Astrocyte of the spinal cord (primary cell): Measurements from ENCODE around the gene PID1.

Source experiments
- DNase-seq: peaks from one replicate; pipeline ENCODE4 v3.0.0; 2011; ENCODE audit warnings: low read depth, low spot score
- H3K4me3 ChIP-seq: 2 replicates; pipeline ENCODE4 v1.5.1; 2011; ENCODE audit warnings: low read depth, mild to moderate bottlenecking, low read length, moderate library complexity
- in situ Hi-C: cut with HindIII; loops from 2 replicates; pipeline ENCODE4 v1.10.0; 2017; ENCODE audit warnings: low sequenced_read_pairs
- TF ChIP-seq, protein P1 (sequence below): IDR thresholded peaks from 2 replicates; pipeline ENCODE4 v1.5.1; 2012; ENCODE audit warnings: low read depth, mild to moderate bottlenecking, low read length, inconsistent platforms

PID1 gene

DNA sequence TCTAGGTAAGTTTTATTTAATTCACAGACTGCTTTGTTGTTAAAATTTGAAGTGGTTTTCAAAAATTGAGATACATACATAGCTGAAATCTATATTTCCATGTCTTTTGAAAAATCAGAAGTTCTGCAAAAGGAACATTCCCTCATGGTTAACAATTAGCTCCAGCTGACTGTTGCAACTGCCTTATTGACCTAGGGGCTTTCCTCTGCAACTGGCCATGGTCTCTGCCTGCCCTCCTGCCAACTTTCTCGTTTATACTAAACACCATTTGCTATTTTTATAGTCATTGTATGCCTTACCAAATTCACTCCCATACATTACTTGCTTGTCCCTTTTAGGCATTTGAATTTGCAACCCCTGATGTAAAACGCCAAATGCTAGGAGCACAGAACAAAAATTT, 107.2 kb downstream of the PID1 start:
- TF ChIP-seq, protein P1, sequence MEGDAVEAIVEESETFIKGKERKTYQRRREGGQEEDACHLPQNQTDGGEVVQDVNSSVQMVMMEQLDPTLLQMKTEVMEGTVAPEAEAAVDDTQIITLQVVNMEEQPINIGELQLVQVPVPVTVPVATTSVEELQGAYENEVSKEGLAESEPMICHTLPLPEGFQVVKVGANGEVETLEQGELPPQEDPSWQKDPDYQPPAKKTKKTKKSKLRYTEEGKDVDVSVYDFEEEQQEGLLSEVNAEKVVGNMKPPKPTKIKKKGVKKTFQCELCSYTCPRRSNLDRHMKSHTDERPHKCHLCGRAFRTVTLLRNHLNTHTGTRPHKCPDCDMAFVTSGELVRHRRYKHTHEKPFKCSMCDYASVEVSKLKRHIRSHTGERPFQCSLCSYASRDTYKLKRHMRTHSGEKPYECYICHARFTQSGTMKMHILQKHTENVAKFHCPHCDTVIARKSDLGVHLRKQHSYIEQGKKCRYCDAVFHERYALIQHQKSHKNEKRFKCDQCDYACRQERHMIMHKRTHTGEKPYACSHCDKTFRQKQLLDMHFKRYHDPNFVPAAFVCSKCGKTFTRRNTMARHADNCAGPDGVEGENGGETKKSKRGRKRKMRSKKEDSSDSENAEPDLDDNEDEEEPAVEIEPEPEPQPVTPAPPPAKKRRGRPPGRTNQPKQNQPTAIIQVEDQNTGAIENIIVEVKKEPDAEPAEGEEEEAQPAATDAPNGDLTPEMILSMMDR: no peak
- H3K4me3 ChIP-seq: no peak overlapping the region
- in situ Hi-C loops: no loop called here
- no peak for DNase-seq

DNA sequence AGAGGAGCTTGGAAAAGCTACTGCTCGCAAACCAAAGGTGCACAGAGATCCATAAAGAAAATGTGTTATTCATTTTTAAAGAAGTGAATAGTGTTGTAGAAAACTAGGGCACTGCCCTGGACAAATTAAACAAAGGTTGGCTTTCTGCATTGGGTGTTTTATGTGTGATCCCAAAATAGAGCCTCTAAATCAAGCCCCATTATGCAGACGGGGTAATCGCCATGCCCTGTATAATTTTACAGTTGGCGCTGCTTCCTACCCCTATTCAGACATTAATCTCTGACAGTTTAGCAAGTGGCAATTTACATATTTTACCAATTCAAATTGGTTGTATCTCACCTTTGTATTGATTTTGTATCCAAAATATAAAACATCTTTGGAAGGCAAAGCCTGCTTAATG, 109.1 kb downstream of the PID1 start:
- in situ Hi-C loops: no loop called here
- TF ChIP-seq, protein P1: no peak
- H3K4me3 ChIP-seq: no peak overlapping the region
- DNase-seq: no peak

DNA sequence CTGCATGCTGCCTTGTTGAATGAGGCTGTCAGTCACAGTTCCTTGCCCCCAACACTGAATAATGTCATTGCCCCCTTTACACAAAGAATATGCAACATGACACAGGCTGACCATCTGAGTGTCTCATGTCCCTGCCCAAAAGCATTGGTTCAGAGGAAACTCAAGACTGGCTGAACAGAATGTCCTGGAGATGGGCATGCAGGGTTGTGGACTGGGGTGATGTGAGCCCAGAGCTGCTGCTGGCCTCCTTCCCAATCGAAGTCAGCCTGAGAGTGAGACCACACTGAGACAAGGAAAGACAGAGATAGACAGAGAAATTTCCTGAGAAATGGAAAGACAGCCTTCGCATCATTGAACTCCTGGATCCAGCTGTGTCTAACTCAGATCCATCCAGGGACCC, 110.1 kb downstream of the PID1 start:
- in situ Hi-C loops: no loop called here

DNA sequence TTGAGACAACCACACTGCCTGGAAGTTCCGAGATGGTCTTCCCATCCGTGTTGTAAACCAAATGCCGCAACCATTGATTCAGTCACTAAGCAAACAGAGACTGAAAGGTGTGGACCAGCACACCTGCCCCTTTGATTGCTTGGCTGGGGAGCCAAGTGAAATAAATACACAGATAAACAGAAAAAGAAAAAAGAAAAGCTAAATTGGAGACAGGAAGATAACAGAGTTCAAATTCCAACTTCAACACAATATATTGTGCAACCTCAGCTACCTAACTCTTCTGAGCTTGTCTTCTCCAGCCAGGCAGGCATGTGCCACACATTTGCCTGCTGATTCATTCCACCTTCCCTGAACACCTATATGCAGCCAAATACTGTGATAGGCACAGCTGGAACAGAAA, 110.9 kb downstream of the PID1 start:
- in situ Hi-C loops: no loop called here
- TF ChIP-seq, protein P1: no peak
- no peak overlapping the region for H3K4me3 ChIP-seq
- DNase-seq: no peak

More for the DNA sequence above, 110.1 kb downstream of the PID1 start:
- no peak for DNase-seq
- no peak overlapping the region for H3K4me3 ChIP-seq
- TF ChIP-seq, protein P1: no peak

DNA sequence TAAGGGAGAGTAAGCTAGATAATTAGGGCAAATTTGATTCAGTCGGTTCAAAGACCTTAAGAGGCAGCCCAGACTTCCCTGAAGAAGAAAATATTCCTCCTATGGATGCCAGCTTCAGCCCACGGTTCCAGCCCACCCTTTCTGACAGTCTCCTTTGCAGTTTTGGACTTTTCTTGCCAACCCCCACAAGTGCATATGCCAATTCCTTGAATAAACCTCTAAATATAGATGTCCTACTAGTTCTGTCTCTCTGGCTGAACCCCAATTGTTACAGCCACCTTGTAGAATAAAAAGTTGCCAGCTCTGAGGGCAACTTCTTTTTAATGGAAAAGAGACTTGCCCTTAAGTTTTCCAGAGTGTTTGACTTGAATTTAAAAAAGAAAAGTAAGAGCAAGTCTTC, 111.7 kb downstream of the PID1 start:
- TF ChIP-seq, protein P1: no peak
- DNase-seq: no peak
- no peak overlapping the region for H3K4me3 ChIP-seq
- in situ Hi-C loops: no loop called here

DNA sequence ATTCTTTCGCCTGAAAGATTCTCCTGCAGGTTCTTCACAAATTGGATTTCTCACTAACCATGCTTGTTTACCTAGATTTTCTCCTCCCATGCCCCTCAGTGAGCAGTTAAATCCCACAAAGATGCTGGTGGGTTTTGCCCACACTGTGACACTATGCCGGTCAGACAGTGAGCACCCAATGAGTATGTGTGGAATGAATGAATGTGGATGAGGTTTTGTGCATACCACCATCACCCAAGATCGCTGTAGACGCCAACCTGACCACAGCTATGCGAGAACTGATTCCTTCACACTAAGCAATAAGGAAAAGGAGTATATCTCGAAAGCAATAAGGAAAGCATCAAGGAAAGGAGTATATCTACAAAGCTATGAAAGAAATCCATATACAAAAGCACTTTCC, 116.7 kb downstream of the PID1 start:
- TF ChIP-seq, protein P1: no peak
- H3K4me3 ChIP-seq: no peak overlapping the region
- peak; percentile 88 for DNase-seq
- in situ Hi-C loops: no loop called here

DNA sequence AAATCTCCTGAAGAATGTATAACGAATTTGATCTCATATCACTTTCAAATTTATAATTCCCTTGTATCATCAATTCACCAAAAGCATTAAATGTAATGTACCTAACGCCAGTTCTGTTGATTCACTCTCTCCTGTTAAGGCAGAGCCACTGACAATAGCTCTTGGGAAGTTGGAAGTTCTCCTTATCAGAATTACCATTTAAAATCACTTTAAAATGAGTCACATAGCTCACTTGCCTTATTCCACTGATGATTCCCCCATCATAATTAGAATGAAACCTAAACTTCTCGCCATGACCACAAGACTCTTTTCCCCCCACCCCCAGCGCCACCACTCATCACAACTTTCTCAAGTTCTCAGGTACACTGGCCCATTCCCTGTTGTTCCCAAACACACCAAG, 117.1 kb downstream of the PID1 start:
- no peak for DNase-seq
- in situ Hi-C loops: no loop called here

More for the DNA sequence above, 117.1 kb downstream of the PID1 start:
- TF ChIP-seq, protein P1: no peak
- H3K4me3 ChIP-seq: no peak overlapping the region
